ENCODE measurements around the gene PLXDC1. TPM values are rescaled to one million over a fixed set of nuclear protein-coding genes. Genes with fewer than 3 reads are reported as not detected.
A peak's percentile ranks its signal among the peaks of the same experiment; 100 is the strongest.

Gene PLXDC1
- total and polyA plus RNA-seq, 12 donors, result 7.3 to 21.3 (median 11.2) TPM

GRCh38 chr17:39063681-39064069 lies 87.8 kb downstream of the PLXDC1 start:
- Histone ChIP-seq H3K4me1 (peaks cover 0 to 45% (median 12%) of the 10 kb centered on the region in 9 donors), H3K36me3 (peaks cover 0 to 5% (median 0%) of the 10 kb centered on the region in 9 donors), H3K27ac (peak overlapping the region in 1 of 10 donors; percentile 21), H3K4me3 (no peak overlapping the region), H3K9me3 (no peaks in the 10 kb centered on the region), H3K27me3 (no peaks in the 10 kb centered on the region)
- TF ChIP-seq CTCF (IDR thresholded peaks at IDR 0.05), result no peak
- DNase-seq (no peak), ATAC-seq (no peak)
- 88 to 97% methylated on average over 1 of the region's 1 CpG for WGBS, 2 donors
- intact Hi-C loops (cut with DNase I), result loop anchor here in 4 of 10 donors (5.0 to 10.0 kb wide), 5 partner anchors 36 to 171 kb away; no protein-coding TSS in a partner anchor

- Histone ChIP-seq H3K27ac (peak overlapping the region in 1 of 10 donors; percentile 21), H3K36me3 (peaks cover 0 to 5% (median 0%) of the 10 kb centered on the region in 9 donors), H3K9me3 (no peaks in the 10 kb centered on the region), H3K4me1 (peaks cover 0 to 45% (median 12%) of the 10 kb centered on the region in 9 donors), H3K27me3 (no peaks in the 10 kb centered on the region), H3K4me3 (no peak overlapping the region)
- no peak for TF ChIP-seq CTCF (IDR thresholded peaks at IDR 0.05)
- ATAC-seq, result no peak
- no peak for DNase-seq
- intact Hi-C loops (cut with DNase I), result loop anchor here in 4 of 10 donors (5.0 to 10.0 kb wide), 5 partner anchors 36 to 172 kb away; no protein-coding TSS in a partner anchor
- WGBS, 2 donors, result 63 to 68% methylated on average over 8 of the region's 8 CpGs
These were observed 88.4 kb downstream of the PLXDC1 start for GRCh38 chr17:39062846-39063680.

- no peak for DNase-seq
- Histone ChIP-seq H3K9me3 (no peaks in the 10 kb centered on the region), H3K4me3 (no peak overlapping the region), H3K27ac (no peak overlapping the region), H3K4me1 (peaks cover 0 to 48% (median 13%) of the 10 kb centered on the region in 9 donors), H3K27me3 (no peaks in the 10 kb centered on the region), H3K36me3 (no peaks in the 10 kb centered on the region)
- WGBS, 2 donors, result 75 to 92% methylated on average over 5 of the region's 5 CpGs
- ATAC-seq, result no peak
- intact Hi-C loops (cut with DNase I), result loop anchor here in 1 of 10 donors (5.0 kb wide), 1 partner anchor 76 kb away; no protein-coding TSS in a partner anchor
- TF ChIP-seq CTCF (IDR thresholded peaks at IDR 0.05), result no peak
These were observed 92.9 kb downstream of the PLXDC1 start for GRCh38 chr17:39058524-39058923.

- WGBS, 2 donors, result 72 to 80% methylated on average over 11 of the region's 11 CpGs
- no peaks in the 10 kb centered on the region for H3K27me3 ChIP-seq
- intact Hi-C loops (cut with DNase I), result loop anchor here in 2 of 10 donors (2.0 to 5.0 kb wide), 2 partner anchors 75 kb away; no protein-coding TSS in a partner anchor
- ATAC-seq (no peak), DNase-seq (no peak)
- no peaks in the 10 kb centered on the region for H3K36me3 ChIP-seq
- peak overlapping the region in 8 of 10 donors; percentile 52 to 75 (median 62) for H3K4me3 ChIP-seq
- H3K4me1 ChIP-seq, result peaks cover 0 to 40% (median 13%) of the 10 kb centered on the region in 9 donors
- TF ChIP-seq CTCF (IDR thresholded peaks at IDR 0.05), result no peak
- peak overlapping the region in 5 of 10 donors; percentile 33 to 76 (median 71) for H3K27ac ChIP-seq
- H3K9me3 ChIP-seq, result no peaks in the 10 kb centered on the region
These were observed 93.7 kb downstream of the PLXDC1 start for GRCh38 chr17:39057701-39058206.
